DMS114 treated with DMSO at 0.1 percent for 48 hours (cell line): Measurements from ENCODE around the gene ITGAX.

ENCODE experiments used
- DNase-seq: peaks from one replicate; lab custom pipeline; 2025; ENCODE audit not compliant: unreplicated experiment; lab: John Stamatoyannopoulos, UW

ITGAX gene

GRCh38 chr16:31347445-31347844 is 7.5 kb upstream of the ITGAX start:
- DNase-seq = no peak

GRCh38 chr16:31348579-31348978 is 6.4 kb upstream of the ITGAX start:
- DNase-seq = no peak

DNA sequence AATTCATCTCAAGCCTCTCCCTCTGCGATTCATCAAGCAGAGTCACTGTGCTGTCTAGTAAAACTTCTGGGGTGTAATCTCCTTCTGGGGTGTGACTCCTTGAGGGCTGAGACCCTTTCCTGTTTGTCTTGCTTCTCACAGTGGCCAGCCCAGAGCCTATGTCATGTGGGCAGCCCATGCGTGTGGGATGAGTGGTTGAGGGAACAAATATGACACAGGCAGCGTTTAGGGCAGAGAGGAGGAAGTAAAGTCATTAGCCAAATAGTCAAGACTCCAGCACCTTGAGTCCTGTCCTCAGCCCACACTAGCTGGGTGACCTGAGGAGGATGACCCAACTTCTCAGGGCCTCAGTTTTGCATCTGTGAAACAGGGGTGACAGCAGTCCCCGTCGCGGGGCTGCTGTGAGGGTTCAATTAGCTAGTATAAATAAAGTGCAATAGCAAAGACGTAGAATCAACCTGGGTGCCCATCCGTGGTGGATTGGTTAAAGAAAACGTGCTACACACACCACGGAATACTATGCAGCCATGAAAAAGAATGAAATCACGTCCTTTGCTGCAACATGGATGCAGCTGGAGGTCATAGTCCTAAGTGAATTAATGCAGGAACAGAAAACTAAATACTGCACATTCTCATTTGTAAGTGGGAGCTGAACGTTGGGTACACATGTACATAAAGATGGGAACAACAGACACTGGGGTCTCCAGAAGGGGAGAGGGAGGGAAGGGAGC is 4.5 kb upstream of the ITGAX start:
- no peak for DNase-seq

GRCh38 chr16:31351246-31351941 is 3.6 kb upstream of the ITGAX start:
- DNase-seq = no peak

DNA sequence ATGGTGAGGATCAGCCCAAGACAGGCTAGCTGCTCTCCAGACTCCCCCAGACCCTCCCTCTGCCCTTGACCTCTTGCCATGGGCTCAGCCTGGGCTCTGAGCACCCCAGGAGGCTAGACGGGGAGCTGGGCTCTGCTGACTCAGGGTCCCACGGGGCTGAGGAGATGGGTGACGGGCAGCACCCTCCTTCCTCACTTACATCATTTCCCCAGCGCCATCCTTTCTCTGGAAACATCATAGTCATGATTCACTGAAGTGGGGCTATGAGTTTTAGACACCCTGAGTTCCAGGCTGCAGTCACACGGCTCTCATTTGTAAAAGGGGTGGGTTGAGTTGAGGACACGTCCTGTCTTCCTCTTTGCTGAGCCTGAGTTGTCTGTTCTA is 3.0 kb upstream of the ITGAX start:
- no peak for DNase-seq

GRCh38 chr16:31352376-31353115 is 2.4 kb upstream of the ITGAX start:
- no peak for DNase-seq

GRCh38 chr16:31355431-31356100 is 590 bp downstream of the ITGAX start:
- DNase-seq = no peak

- no peak for DNase-seq
Measured at GRCh38 chr16:31356566-31357323, 1.8 kb downstream of the ITGAX start.

- no peak for DNase-seq
Measured at GRCh38 chr16:31357324-31358109, 2.5 kb downstream of the ITGAX start.

GRCh38 chr16:31360251-31360650 is 5.3 kb downstream of the ITGAX start:
- DNase-seq = no peak

- DNase-seq = no peak
Measured at GRCh38 chr16:31361201-31362110, 6.5 kb downstream of the ITGAX start.

DNA sequence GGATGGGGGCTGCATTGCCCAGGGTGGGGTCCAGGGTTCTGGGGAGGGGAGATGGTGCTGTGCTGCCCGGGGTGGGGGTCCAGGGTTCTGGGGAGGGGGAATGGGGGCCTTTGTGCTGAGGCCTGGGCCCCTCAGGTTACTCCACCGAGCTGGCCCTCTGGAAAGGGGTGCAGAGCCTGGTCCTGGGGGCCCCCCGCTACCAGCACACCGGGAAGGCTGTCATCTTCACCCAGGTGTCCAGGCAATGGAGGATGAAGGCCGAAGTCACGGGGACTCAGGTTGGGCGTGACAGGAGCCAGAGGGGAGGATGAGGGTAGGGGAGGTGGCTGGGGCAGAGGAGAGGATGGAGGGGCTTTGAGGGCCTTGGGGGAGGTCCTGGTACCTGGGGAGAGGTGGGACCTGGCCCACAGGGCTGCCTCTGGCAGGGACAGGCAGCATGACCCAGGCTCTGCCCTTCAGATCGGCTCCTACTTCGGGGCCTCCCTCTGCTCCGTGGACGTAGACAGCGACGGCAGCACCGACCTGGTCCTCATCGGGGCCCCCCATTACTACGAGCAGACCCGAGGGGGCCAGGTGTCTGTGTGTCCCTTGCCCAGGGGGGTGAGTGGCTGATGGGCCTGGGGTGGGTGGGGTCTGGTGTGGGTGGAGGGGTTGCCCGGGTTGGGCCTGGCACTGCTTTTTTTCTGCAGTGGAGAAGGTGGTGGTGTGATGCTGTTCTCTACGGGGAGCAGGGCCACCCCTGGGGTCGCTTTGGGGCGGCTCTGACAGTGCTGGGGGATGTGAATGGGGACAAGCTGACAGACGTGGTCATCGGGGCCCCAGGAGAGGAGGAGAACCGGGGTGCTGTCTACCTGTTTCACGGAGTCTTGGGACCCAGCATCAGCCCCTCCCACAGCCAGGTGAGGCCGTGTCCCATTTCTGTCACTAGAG is 7.8 kb downstream of the ITGAX start:
- no peak for DNase-seq

- no peak for DNase-seq
Measured at GRCh38 chr16:31363721-31364120, 8.7 kb downstream of the ITGAX start.

DNA sequence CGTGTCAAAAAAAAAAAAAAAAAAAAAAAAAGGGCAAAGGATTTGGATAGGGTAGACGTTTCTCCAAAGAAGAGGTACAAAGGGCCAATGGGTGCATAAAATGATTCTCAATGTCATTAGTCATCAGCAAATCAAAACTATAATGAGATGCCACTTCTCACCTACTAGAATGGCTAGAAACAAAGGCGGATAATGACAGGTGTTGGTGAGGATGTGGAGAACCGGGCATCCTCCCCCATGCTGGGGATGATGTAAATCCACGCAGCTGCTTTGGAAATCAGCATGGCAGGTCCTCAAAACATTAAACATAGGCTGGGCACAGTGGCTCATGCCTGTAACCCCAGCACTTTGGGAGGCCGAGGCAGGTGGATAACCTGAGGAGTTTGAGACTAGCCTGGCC is 9.4 kb downstream of the ITGAX start:
- no peak for DNase-seq

- DNase-seq = no peak
Measured at GRCh38 chr16:31365131-31365865, 10.3 kb downstream of the ITGAX start.

DNA sequence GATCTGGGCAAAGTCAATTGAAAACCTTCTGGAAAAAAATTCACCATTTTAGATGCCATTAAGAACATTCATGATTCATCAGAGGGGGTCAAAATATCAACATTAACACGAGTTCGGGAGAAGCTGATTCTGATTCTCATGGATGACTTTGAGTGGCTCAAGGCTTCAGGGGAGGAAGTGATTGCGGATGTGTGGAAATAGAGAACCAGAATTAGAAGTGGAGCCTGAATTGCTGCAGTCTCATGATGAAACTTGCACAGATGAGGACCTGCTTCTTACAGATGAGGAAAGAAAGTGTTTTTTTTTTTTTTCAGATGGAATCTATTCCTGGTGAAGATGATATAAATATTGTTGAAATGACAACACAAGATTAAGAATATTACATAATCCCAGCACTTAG is 12.9 kb downstream of the ITGAX start:
- DNase-seq = no peak

DNA sequence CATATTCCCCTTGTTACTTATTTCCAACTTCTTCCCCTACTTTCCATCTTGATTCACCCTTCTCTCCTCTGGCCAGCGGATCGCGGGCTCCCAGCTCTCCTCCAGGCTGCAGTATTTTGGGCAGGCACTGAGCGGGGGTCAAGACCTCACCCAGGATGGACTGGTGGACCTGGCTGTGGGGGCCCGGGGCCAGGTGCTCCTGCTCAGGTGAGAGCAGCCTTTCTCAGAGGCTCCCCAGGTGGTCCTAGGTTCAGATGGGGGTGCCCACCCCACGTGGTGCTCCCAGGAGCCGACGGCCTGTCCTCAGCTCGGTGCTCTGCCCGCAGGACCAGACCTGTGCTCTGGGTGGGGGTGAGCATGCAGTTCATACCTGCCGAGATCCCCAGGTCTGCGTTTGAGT is 16.0 kb downstream of the ITGAX start:
- no peak for DNase-seq
